Measurements from ENCODE around the gene ZBTB20. TPM values are rescaled to one million over a fixed set of nuclear protein-coding genes. Genes with fewer than 3 reads are reported as not detected.

ZBTB20 gene
- total RNA-seq, 1 donor from 2014 or later = 110 TPM

DNA sequence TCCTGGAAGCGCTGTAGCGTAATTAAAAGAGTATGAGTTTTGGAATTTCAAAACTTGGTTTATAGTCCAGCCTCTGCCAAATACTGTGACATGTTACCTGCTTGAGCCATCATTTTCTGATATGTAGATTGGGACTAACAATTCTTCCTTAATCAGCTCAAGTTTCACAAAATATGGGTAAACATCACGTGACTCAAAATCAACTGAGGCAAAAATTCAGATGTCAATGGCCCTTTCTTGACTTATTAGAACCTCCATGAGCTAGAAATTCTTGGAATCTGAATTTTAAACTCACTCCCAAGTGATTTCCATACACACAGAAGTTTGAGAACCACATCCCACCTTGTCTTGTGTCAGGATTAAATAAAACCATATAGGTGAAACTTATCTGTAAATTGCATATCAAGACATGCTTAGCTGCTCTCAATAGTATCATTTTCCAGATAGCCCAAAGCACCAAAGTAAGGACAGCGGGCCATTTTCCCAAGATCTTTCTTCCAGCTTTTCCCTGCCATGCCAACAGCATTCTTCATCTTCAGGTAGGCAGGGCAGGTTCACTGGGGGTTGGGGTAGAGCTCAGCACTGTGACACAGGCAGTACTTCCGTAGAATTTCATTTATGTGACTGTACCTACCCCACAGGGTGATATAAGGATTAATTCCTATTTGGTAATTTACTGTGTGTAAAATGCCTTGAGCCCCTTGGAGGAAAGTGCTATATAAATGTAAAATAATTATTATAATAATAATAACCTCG lies 474.2 kb downstream of the ZBTB20 start:
- DNase-seq (ENCODE audit: low spot score) = no peak

DNA sequence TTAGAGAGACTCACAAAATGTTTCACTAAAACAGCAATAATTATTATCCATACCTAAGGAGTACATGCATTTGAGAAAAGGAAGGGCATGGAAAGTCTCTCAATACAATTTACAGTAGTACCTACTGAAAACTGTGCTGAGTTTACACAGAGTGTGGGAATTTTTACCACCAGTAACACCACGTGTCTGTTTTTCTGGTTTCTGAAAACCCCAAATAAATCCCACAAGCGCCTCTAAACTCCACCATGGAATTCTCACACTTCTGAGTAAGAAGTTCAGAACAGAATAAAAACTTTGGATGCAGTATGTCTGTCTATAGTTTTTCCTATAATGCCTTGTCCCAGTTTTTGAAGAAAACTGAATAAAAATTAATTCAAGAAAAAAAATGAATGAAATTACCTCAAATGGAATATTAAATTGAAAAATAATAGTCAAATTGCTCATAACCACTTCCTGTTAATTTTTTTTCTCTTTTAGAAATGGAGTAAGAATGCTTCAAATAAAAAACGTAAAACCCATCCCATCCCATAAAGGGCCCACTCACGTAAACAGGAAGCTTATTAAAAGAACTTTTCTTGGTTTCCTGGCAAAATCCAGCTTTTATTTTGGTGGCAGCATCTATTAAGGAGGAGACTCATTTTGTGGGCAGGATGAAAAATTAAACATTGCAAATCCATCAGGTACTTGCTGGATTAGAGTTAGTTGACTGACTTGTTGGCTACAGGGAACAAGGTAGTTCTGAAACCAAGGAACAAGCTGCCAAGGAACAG lies 475.2 kb downstream of the ZBTB20 start:
- no peak for DNase-seq (ENCODE audit: low spot score)

DNA sequence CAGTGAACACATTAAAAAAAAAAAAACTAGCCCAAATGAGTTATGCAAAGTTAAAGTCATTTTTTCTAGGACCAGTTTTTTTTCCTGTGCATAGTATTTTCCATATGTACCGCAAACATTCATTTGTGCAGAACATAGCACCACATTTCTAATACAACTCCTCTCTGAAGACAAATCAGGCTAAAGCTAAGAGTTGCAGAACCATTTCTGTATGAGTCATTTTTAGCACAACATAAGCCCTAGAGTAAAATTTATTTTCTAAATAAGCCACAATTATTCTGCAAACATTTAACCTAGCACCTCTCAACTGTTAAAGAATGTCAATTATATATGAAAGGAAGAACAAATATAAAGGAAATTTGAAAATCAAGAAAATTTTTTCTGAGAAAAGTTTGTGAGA lies 477.5 kb downstream of the ZBTB20 start:
- DNase-seq (ENCODE audit: low spot score) = no peak

DNA sequence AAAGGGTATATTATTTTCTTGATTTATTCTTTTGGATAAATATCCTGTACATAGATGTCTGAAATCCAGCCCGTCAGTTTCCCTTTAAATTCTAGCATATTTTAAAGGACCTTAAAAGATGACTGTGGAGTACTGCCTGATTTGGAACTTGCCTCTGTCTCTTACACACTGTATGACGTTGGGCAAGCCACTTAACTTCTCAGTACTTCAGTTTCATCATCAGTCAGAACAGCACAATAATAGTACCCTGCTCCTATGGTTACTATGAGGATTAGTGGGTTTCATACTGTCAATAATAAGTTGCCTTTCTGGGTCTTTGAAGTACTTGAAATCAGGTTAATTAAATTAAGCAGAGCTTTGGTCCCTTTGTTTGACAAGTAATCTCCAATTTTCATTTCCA lies 479.0 kb downstream of the ZBTB20 start:
- no peak for DNase-seq (ENCODE audit: low spot score)

DNA sequence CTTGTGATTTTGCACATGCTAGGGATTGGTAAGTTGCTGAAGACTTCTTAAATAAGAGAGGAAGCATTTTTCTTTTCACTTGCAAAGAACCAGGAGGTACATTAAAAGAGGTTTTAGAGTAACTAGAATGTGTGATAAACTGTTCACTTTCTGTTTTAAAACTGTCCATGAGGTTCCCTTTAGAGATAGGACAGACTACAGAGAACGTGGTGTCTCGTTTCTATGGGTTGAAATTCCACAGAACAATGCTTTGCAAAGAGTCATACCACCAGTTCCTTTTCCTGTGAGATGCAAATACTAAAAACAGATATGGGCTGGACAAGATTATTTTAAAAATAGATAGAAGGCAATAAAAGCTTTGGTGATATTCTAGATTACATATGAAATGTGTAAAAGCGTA lies 480.5 kb downstream of the ZBTB20 start:
- DNase-seq (ENCODE audit: low spot score) = no peak

DNA sequence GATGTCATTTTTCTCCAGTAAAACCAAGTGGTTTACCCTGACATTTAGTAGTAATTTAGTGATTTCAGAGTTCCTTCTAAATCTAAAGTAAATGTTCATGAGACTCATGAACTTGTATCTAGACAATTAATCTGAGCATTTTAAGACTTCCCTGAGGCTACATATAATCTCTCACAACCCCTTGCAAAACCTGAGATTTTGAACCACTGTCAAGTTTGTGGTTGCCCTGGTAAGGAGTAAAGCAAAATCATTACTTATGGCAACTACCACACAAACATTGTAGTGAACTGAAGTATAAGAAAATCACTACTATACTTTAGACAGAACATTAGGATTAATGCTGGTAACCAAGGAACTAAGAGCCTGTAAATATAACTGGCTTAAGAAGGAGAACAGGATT lies 483.1 kb downstream of the ZBTB20 start:
- DNase-seq (ENCODE audit: low spot score) = no peak

DNA sequence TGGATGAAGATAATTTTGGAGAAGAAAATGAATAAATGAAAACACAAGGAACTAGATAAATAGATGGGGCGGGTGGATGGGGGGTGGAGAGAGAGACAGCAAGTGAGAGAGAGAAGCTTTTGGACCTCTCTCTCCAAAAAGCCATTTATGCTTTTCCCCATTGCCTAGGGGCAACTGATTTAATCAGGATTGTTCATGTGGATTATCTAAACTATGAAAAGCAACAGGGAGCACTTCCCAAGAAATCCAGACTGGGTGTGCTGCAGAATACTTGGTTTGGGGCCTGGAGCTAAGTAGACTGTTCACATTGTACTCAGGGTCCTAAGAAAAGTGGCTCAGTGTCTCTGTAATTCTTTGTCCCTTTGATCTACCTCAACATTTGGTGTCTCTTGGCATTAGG lies 486.3 kb downstream of the ZBTB20 start:
- no peak for DNase-seq (ENCODE audit: low spot score)

DNA sequence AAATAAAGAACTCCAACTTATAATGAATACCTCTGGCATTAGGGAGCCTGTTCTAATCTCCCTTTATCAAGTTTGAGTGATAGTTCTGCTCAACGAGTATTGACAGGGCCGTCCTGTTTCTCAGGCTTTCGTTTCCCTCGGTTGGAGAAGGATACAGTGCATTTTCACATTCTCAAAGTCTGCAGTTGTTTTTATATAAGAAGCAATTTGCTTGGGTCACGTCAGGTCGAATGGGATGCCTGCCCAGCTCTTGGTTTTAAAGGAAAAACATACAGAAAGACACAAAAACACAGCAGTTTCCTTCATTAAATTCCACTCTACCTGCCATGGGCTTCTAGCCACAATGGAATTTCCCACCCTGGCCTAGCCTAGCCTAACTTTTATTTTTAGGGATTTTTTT lies 487.0 kb downstream of the ZBTB20 start:
- DNase-seq (ENCODE audit: low spot score) = no peak

DNA sequence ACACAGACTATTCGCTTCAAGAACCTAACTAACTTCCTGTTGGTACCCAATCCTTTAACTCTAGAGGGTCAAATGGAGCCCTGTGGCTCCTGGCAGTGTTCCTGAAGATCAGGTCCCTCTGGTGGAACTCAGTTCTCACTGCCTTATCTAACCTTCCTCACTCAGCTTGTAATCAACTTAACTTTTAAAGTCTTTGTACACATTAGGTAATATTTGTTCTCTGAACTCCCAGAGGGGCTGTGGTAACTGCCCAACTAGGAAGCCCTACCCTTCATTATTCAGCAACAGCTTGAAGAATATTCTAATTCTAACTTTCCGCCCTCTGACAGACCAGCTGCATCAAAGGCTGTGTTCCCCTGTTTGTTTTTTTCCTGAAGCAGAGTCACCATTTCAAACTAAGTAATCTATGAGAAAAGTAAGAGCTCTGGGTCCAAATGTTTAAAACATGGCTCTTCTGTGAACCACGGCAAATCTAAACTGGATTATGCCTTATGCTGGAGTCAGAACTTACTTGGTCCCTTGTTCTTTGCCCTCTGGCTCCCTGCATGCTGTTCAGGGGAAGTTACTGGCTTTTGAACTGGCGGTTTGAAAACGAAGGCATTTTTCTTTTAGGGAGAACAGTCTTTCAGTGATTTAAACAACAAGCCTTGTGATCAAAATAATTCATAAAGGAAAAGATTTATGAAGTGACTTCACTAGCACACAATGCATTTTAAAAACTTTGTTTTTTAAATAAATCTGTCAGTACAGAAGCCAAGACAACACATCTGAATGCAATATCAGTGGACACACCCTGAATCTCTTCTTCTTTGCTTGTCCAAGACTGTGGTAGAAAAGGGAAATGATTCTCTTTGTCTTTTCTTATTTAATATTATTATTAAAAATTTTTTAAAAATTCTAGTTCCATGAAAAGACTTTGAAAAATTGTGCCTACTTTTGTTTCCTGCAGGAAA lies 487.7 kb downstream of the ZBTB20 start:
- DNase-seq (ENCODE audit: low spot score) = no peak

DNA sequence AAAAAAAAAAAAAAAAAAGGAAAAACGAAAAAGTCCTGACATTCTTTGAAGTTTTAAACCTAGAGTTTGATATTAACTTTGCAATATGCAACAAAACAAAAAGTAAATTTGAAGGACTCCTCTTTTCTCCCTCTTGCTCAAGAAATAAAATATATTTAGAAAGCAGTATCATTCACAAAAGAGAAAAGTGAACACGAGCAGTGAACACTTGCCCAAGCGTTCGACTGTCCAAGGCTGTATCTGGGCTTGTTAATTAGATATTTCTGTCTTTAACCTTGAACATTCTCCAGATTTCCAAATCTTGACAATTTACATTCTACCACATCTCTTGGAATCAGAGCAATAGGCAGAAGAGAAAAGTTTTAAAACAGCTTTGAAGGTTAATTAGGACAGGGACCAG lies 495.5 kb downstream of the ZBTB20 start:
- no peak for DNase-seq (ENCODE audit: low spot score)

DNA sequence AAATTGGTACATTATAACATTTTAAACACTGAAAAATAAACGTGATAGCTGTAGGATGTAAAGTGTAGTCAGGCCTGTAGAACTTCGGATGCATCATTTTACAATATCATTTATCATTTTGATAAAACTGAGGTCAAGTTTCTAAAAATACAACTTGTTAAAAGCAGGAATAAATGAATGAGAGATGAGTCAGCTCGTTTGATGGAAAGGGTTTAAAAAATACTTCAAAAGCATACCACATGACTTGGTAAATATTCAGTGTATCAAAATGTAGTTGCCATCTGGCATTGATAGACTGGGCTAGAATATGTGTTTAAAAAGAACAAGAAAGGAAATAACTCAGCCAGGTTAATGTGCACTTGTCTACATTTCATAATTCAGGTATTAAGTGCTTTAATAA lies 496.3 kb downstream of the ZBTB20 start:
- DNase-seq (ENCODE audit: low spot score) = no peak

DNA sequence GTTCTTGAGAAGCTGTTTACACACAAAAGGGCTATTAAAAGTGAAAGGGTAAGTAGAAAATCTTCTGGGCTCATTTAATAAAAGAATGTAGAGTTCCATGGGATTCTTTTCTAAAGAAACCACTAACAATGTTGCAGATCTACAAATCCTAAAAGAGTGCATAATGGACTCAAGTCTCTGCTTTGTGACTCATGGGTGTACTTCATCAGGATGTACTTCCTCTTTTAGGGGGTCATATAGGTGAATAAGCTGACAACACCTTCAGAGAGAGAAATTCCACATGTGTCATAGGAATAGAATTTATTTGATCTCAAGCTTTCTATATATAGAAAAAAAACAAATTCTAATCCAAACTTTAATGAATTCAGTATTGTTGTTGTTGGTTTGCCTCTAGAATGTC lies 497.8 kb downstream of the ZBTB20 start:
- no peak for DNase-seq (ENCODE audit: low spot score)

DNA sequence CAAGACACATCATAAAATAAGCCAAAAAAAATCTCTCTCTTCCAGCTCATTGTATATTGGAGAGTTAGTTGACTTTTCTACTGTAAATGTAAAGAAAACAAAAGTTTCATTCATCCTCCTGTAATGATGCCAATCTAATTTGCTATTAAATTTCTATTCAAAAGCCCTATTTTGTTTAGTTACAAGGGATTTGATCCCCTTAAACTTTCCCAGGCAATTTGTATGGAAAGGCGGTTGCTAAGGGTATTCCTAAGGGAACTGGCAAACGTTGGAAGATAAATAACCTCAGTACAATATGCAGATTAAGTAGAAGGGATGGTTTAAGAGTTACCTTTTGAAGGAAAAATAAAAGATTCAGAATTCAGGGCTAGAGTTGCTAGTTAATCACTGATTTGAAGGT lies 500.6 kb downstream of the ZBTB20 start:
- DNase-seq (ENCODE audit: low spot score) = no peak

DNA sequence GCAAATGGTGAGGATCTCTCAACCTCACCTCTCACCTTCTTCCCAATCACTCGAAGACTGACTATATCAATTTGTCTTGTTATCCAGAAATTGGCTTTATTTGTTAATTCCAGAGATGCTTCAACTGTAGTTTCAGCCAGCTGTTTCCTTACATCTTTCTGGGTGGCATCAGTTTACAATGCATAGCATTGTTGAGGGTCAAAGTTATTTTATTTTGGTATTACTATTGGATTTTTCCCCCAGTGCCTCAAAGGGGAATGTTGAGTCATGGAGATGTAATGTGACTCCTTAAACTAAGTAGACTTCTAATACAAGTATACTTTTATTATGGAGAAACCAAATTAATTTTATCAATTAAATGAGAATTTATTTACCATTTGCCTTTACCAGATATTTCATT lies 501.7 kb downstream of the ZBTB20 start:
- no peak for DNase-seq (ENCODE audit: low spot score)

DNA sequence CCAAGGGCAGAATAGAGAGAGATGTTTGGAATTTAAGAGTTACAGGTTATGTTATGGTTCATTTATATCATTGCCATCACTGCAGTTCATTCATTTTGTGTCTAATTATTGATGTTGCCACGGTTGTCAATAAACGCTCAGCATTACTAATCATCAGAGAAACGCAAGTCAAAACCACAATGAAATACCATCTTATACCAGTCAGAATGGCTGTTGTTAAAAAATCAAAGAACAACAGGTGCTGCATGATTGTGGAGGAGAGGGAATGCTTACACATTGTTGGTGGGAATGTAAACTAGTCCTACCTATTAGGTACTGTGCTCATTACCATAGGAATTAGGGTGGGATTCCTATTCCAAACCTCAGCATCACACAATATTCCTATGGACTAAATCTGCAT lies 502.7 kb downstream of the ZBTB20 start:
- DNase-seq (ENCODE audit: low spot score) = no peak

DNA sequence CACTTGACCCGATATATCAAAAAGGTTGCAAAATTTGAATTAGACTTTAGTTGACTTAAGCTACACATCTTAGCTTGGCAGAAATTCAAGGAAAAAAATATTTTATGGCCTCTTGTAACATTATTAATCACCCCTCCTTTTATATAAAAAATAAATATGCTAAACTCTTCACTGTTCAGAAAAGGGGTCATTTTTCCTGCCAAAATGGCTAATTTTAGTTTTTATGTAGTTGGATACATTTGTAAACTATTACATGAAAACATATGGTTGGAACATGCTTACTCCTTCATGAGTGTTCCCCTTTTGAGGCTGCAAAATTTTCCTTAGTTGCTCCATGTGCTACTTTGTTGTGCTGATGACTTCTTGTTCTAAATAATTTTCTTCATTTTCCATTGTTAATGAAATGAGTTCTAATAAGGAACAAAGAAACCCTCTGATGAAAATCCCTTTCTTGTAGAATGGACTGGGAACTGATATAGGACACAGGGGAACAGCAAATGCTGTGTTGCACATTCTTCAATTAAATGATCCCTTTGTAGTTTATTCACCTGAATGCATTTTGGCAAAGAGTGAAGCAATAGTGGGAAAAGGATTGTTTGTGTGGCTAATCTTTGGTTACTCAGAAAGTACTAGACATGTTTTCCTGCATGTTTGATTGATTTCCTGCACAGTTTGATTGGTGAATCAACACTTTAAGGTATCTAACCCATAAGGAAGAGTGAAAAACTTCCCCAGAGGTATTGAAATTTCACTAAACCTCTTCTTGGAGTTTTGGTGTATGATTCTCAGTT lies 503.9 kb downstream of the ZBTB20 start:
- no peak for DNase-seq (ENCODE audit: low spot score)

DNA sequence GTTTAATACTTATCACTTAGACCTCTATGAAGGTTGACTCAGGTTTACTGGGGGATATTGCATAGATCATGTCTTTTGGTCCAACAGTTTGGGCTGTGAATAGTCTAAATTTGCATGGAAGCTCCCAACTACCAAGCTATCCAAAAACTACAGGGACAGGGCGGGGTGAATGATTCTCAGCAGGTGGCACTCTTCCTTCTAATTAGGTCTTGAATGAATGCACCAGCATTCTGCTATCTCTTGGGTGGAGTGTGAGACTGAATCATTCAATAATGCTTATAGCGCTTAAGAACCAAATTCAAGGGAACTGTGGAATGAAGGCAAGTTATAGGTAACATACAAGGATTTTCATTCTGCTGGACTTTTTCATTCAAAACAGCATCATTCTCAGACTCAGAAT lies 507.0 kb downstream of the ZBTB20 start:
- no peak for DNase-seq (ENCODE audit: low spot score)

DNA sequence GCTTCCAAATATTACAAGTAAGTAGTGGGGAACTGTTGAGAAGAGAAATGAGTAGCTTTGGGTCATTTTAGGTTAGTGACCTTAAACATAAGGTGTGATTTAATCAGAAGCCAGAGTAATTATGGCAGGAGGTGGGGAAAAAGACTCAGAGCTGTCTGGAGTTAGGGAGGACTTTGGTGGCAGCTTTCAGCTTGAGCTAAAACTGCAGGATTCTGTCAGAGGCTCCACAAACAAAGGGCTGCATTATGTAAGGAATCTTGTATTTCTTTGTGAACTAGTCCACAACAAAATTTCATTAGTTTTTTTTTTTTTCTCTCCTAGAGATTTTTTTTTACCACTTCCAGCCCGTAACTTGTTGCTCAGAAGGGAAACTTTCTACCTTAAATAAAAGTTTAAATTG lies 507.9 kb downstream of the ZBTB20 start:
- DNase-seq (ENCODE audit: low spot score) = no peak

DNA sequence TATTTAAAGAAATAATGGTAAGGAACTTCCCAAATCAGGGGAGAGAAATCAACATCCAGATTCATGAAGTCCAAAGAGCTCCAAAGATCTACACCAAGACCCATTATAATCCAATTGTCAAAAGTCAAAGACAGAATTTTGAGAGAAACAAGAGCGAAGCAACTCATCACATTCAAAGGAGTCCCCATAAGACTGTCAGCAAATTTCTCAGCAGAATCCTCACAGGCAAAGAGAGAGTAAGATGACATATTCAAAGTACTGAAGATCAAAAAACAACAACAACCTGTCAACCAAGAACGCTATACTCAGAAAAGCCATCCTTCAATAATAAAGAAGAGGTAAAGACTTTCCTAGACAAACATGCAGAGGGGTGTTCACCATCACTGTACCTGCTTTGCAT lies 511.2 kb downstream of the ZBTB20 start:
- DNase-seq (ENCODE audit: low spot score) = no peak

DNA sequence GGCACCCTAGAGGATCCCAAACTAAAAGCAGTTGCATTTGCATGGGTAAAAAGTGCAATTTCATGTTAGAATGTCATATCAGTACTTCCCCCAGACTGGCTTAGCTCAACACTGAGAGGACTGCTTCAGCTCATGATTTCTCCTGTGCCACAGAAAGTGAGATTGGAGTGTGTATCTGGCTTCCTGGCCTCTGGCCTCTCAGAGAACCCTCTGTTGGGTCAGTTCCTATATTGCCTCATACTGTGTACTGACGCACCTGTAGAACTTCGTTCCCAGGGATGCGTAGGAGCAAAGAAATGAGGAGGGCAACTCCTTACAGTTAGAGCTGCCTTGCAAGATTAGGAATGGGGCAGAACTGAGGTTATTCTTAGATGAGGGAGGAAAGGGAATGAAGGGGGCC lies 512.5 kb downstream of the ZBTB20 start:
- DNase-seq (ENCODE audit: low spot score) = no peak

DNA sequence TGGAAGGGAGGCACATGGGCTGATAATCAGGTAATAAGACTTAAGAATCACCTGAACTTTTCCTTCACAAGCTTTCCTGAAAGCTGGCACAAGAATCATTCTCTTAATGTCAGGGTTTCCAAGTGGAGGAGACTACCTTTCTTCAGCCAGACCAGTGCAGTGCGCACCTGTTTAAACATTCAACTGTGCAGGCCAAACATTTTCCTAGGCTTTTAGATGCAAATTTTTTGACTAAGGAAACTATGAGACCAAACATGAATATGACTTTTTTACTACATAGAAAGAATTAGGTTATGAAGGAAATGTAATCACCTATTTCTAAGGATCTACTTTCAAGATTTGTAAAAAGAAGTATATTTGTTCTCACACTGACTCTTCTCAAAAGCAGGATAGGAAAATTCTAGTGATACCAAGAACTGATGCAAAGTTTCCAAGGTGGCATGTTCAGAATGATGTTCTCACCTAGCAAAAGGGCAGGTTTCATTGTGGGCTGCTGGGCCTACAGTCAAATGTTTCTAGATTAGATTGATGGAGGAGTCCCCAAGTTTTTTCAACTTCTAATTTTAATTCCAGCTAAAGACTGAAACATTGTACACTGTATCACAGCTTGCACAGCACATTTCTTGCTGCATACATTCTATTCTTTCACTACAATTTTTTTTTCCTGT lies 514.2 kb downstream of the ZBTB20 start:
- DNase-seq (ENCODE audit: low spot score) = no peak
